Measurements from ENCODE around the gene MROH7.

DNA sequence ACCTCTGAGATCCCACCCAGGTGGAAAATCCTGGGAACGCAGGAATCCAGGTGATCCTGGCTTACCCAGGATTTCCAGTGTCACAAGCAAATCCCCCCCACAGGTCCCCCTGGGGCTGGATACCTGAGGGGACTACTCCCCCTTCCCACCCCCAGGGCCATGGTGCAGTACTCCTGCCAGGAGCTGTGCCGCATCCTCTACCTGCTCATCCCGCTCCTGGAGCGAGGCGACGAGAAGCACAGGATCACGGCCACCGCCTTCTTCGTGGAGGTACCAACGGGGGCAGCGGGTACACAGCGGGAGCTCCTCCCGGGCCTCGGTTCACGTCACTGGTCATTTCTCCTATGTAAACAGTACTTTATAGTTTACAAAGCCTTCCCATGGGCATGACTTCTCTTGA is 53.6 kb downstream of the MROH7 start:
- no peak for TF ChIP-seq POLR2A (IDR thresholded peaks at IDR 0.05; ENCODE audit: low read depth, low read length)
- no peak for TF ChIP-seq POLR2AphosphoS5 (IDR thresholded peaks at IDR 0.05; ENCODE audit: low read depth, low read length)
- no peak for TF ChIP-seq TAF1 (IDR thresholded peaks at IDR 0.05; ENCODE audit: low read depth, low read length)
- no peak for TF ChIP-seq PAX5 (IDR thresholded peaks at IDR 0.05; ENCODE audit: insufficient read depth, low read length, severe bottlenecking)

Data from GM12891 (cell line).